ENCODE data around the gene NOC2L. TPM values are rescaled to one million over a fixed set of nuclear protein-coding genes. Genes with fewer than 3 reads are reported as not detected.

Gene NOC2L
- total and polyA plus RNA-seq, 10 donors: 26.2 to 73.4 (median 45.9) TPM

- H3K27me3 ChIP-seq (replicated peaks in 1 of 7): peaks cover 10 to 85% (median 61%) of the 10 kb centered on the region in 7 donors
- H3K4me3 ChIP-seq: no peak overlapping the region
- 74 to 89% (median 84%) methylated on average over 24 to 28 of the region's 28 CpGs for WGBS, 5 donors
- no peaks in the 10 kb centered on the region for H3K9me3 ChIP-seq
- intact Hi-C loops (cut with DNase I; ENCODE audit: low total_unique reads): no loop called here
- TF ChIP-seq POLR2A (IDR thresholded peaks at IDR 0.05) (no peak), POLR2AphosphoS5 (IDR thresholded peaks at IDR 0.05) (no peak)
- TF ChIP-seq, protein P1, sequence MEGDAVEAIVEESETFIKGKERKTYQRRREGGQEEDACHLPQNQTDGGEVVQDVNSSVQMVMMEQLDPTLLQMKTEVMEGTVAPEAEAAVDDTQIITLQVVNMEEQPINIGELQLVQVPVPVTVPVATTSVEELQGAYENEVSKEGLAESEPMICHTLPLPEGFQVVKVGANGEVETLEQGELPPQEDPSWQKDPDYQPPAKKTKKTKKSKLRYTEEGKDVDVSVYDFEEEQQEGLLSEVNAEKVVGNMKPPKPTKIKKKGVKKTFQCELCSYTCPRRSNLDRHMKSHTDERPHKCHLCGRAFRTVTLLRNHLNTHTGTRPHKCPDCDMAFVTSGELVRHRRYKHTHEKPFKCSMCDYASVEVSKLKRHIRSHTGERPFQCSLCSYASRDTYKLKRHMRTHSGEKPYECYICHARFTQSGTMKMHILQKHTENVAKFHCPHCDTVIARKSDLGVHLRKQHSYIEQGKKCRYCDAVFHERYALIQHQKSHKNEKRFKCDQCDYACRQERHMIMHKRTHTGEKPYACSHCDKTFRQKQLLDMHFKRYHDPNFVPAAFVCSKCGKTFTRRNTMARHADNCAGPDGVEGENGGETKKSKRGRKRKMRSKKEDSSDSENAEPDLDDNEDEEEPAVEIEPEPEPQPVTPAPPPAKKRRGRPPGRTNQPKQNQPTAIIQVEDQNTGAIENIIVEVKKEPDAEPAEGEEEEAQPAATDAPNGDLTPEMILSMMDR (IDR thresholded peaks at IDR 0.05 in 8 of 11, conservative IDR thresholded peaks at IDR 0.05 in 3 of 11): no peak
- H3K4me1 ChIP-seq: peaks cover 5 to 14% (median 9%) of the 10 kb centered on the region in 6 donors
- H3K36me3 ChIP-seq: no peaks in the 10 kb centered on the region
- no peak overlapping the region for H3K27ac ChIP-seq
- no peak for DNase-seq
Observed at GRCh38 chr1:973459-974292, 14.6 kb upstream of the NOC2L start.

DNA sequence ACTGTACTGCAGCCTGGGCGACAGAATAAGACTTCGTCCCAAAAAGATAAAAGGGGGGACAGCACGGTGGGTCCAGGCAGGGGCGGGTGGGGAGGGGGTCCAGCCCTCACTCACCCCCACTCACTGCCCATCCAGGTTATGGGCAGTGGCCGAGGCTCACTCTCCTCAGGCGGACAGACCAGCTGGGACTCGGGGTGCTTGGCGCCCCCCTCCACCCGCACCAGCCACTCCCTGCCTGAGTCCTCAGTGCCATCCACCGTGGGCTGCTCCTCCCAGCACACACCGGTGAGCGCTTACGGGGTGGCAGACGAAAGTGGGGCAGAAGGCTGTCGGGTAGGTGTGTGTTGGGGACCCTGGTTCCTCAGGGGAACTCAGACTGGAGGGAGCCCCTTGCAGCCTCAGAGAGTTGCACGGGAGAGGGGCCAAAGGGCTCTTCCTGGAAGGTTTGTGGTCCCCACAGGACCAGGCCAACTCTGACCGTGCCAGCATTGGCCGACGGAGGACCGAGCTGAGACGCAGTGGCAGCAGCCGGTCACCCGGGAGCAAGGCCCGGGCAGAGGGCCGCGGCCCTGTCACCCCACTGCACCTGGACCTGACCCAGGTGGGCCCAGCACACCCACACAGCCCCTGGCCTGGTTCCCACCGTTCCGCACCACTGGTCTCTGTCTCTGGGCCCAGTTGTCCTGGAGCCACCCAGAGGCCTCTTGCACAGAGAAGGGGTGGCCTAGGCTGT, 13.8 kb upstream of the NOC2L start:
- WGBS, 5 donors: 81 to 87% (median 83%) methylated on average over 11 to 28 of the region's 28 CpGs
- intact Hi-C loops (cut with DNase I; ENCODE audit: low total_unique reads): no loop called here
- Histone ChIP-seq H3K27ac (no peak overlapping the region), H3K27me3 (replicated peaks in 1 of 7) (peaks cover 10 to 86% (median 59%) of the 10 kb centered on the region in 7 donors), H3K36me3 (no peaks in the 10 kb centered on the region), H3K4me1 (peaks cover 5 to 15% (median 9%) of the 10 kb centered on the region in 6 donors), H3K4me3 (no peak overlapping the region), H3K9me3 (no peaks in the 10 kb centered on the region)
- TF ChIP-seq POLR2A (IDR thresholded peaks at IDR 0.05) (no peak), POLR2AphosphoS5 (IDR thresholded peaks at IDR 0.05) (no peak)
- TF ChIP-seq, protein P1 (IDR thresholded peaks at IDR 0.05 in 8 of 11, conservative IDR thresholded peaks at IDR 0.05 in 3 of 11): no peak
- DNase-seq: no peak

- no peaks in the 10 kb centered on the region for H3K9me3 ChIP-seq
- no peak overlapping the region for H3K27ac ChIP-seq
- DNase-seq: no peak
- intact Hi-C loops (cut with DNase I; ENCODE audit: low total_unique reads): no loop called here
- WGBS, 5 donors: 75 to 85% (median 80%) methylated on average over 26 to 34 of the region's 34 CpGs
- TF ChIP-seq POLR2AphosphoS5 (IDR thresholded peaks at IDR 0.05) (no peak), POLR2A (IDR thresholded peaks at IDR 0.05) (no peak)
- TF ChIP-seq, protein P1 (IDR thresholded peaks at IDR 0.05 in 8 of 11, conservative IDR thresholded peaks at IDR 0.05 in 3 of 11): no peak
- H3K27me3 ChIP-seq (replicated peaks in 1 of 7): peaks cover 10 to 95% (median 59%) of the 10 kb centered on the region in 7 donors
- H3K36me3 ChIP-seq: no peaks in the 10 kb centered on the region
- peaks cover 9 to 25% (median 15%) of the 10 kb centered on the region in 6 donors for H3K4me1 ChIP-seq
- H3K4me3 ChIP-seq: no peak overlapping the region
Observed at GRCh38 chr1:971751-972506, 12.9 kb upstream of the NOC2L start.

Data from spleen (tissue), 11 donors.